ENCODE measurements around the gene IL15RA.
"Not testable (repeated sequence)": the region's sequence is repeated elsewhere in the genome, so short reads cannot be mapped to it uniquely, and the experiment has no call there.

Gene IL15RA

GRCh38 chr10:6005856-6006395 lies 28.6 kb upstream of the IL15RA start:
- DNase-seq, result no peak

- not testable (repeated sequence) for DNase-seq
Measured at GRCh38 chr10:6005161-6005804, 27.9 kb upstream of the IL15RA start.

- no peak for DNase-seq
Measured at GRCh38 chr10:6002809-6003510, 25.6 kb upstream of the IL15RA start.

GRCh38 chr10:5999440-6000165 lies 22.3 kb upstream of the IL15RA start:
- DNase-seq, result no peak

GRCh38 chr10:5996696-5997095 lies 19.4 kb upstream of the IL15RA start:
- no peak for DNase-seq

GRCh38 chr10:5992398-5992797 lies 15.1 kb upstream of the IL15RA start:
- DNase-seq, result no peak

- DNase-seq, result no peak
Measured at GRCh38 chr10:5991708-5992107, 14.4 kb upstream of the IL15RA start.

GRCh38 chr10:5989756-5990155 lies 12.4 kb upstream of the IL15RA start:
- no peak for DNase-seq

- DNase-seq, result no peak
Measured at GRCh38 chr10:5988336-5988920, 11.1 kb upstream of the IL15RA start.

GRCh38 chr10:5987747-5988146 lies 10.4 kb upstream of the IL15RA start:
- DNase-seq, result no peak

- no peak for DNase-seq
Measured at GRCh38 chr10:5985029-5985428, 7.7 kb upstream of the IL15RA start.

- DNase-seq, result no peak
Measured at GRCh38 chr10:5983774-5984173, 6.4 kb upstream of the IL15RA start.

- no peak for DNase-seq
Measured at GRCh38 chr10:5981529-5981928, 4.2 kb upstream of the IL15RA start.

GRCh38 chr10:5978230-5978489 lies 817 bp upstream of the IL15RA start:
- peak; percentile 54 for DNase-seq

GRCh38 chr10:5976512-5977470 lies 552 bp downstream of the IL15RA start:
- peak; percentile 77 for DNase-seq

- no peak for DNase-seq
Measured at GRCh38 chr10:5975641-5976473, 1.5 kb downstream of the IL15RA start.

GRCh38 chr10:5973069-5973468 lies 4.3 kb downstream of the IL15RA start:
- DNase-seq, result no peak

GRCh38 chr10:5971886-5972285 lies 5.5 kb downstream of the IL15RA start:
- no peak for DNase-seq

- no peak for DNase-seq
Measured at GRCh38 chr10:5971315-5971832, 6.0 kb downstream of the IL15RA start.

- DNase-seq, result no peak
Measured at GRCh38 chr10:5970527-5970926, 6.8 kb downstream of the IL15RA start.

- no peak for DNase-seq
Measured at GRCh38 chr10:5970066-5970465, 7.3 kb downstream of the IL15RA start.
